ENCODE data around the gene CNR2.

DNA sequence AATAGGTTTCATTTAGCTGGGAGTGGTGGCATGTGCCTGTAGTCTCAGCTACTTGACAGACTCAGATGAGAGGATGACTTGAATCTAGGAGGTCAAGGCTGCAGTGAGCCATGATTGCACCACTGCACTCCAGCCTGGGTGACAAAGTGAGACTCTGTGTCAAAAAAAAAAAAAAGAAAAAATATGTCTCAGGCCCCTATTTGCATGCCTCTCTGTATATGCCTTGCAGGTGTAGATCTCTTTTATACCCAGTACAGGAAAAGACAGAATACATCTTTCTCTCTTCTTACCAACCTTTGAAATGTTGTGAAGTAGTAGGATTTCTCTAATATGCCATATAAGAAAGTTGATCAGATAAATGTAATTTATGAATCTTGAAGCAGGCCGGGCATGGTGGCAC, 6.4 kb downstream of the CNR2 start:
- TF ChIP-seq, protein P1, sequence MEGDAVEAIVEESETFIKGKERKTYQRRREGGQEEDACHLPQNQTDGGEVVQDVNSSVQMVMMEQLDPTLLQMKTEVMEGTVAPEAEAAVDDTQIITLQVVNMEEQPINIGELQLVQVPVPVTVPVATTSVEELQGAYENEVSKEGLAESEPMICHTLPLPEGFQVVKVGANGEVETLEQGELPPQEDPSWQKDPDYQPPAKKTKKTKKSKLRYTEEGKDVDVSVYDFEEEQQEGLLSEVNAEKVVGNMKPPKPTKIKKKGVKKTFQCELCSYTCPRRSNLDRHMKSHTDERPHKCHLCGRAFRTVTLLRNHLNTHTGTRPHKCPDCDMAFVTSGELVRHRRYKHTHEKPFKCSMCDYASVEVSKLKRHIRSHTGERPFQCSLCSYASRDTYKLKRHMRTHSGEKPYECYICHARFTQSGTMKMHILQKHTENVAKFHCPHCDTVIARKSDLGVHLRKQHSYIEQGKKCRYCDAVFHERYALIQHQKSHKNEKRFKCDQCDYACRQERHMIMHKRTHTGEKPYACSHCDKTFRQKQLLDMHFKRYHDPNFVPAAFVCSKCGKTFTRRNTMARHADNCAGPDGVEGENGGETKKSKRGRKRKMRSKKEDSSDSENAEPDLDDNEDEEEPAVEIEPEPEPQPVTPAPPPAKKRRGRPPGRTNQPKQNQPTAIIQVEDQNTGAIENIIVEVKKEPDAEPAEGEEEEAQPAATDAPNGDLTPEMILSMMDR (IDR thresholded peaks at IDR 0.05): no peak
- TF ChIP-seq POLR2AphosphoS5 (IDR thresholded peaks at IDR 0.05) (no peak), EP300 (IDR thresholded peaks at IDR 0.05) (no peak)

All from gastroesophageal sphincter (tissue), 3 donors.